Amniotic epithelial cell (primary cell): ENCODE measurements around the gene AFF1.

ENCODE experiments used
- DNase-seq: peaks from one replicate; pipeline ENCODE4 v3.0.0-alpha.2; 2010; ENCODE audit warnings: low read depth

Gene AFF1

GRCh38 chr4:86934771-86935565, at the start of gene AFF1:
Gene AFF1, plus strand, starts transcription at chr4:86935011. Its CDS starts 13,523 bp downstream, at chr4:86948534.
- DNase-seq: peak; percentile 78

DNA sequence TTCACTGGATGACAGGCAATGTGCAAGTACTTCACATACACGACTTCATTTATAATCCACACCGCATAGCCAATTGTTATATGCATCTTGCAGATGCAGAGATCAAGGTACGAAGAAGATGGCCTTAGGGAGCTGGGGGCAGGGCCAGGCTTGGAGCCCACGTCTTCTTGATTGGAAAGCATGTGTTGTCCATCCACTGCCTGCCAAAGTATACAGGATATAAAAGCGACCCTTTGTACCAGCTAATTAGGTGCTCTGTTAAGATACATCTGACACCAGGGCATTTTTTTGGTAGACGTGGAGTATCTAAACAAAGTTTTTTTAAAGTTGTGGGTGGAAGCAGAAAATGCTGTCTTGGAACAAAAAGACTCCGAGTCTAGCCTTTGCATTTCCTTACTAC, 44.0 kb upstream of the AFF1 start:
- no peak for DNase-seq

GRCh38 chr4:86891762-86892635, 42.8 kb upstream of the AFF1 start, which contains the start of gene C4orf36:
Gene C4orf36, minus strand, starts transcription at chr4:86892422. Its CDS starts 902 bp downstream, at chr4:86891520.
- DNase-seq: no peak

- no peak for DNase-seq
These were observed 42.2 kb upstream of the AFF1 start for GRCh38 chr4:86892636-86892960.

GRCh38 chr4:86893136-86893535, 41.7 kb upstream of the AFF1 start:
- DNase-seq: no peak

GRCh38 chr4:86894455-86894854, 40.4 kb upstream of the AFF1 start:
- DNase-seq: no peak

DNA sequence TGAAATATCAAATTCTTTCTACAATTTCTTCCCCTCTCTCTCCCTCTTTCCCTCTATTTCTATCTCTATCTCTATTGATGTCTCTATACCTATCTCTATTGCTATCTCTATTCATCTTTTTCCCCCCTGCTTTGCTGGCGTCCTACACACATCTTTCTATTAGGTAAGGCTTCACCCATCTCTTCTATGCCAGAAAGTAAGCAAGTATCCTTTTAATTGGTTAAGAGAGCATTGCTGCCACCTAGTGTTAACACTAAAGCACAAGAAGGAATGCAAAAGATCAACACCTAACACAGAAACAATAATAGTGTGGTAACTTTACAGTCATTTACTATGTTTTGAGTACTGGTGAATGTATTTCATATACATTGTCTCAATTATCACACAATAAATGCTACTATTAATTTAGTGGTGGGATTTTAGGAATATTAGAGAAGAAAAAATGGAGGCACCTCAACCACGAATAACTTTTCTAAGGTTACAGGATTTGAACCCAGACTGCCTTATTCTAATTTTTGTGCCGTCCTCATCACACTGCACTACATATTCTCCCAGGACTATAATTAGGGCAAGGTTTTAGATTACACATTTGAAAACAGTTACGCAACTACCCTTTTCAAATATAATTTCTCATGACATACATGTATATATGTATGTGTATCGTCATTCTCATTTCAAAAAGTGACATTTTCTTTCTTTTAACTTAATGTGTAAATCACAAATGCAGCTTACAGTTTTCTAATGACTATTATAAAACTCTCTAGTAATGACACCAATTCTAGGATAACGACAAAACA, 38.9 kb upstream of the AFF1 start:
- peak; percentile 72 for DNase-seq

DNA sequence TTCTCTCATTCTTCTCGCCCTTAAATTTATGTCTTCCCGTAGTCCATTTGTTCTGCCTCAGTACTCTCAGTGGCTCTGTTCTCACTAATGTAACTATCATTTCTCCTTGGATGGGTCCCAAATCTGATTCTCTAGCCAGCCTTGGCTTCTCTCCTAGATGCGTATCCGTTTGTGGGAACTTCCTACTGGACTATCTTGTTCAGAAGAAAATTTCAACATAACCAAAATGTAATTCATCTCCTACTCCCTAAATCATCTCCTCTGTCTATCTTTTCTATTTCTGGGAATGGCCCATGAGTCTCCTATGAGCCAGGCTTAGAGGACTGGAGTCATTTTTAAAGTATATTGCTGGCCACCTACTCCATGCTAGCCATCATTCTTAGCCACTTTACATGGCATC, 38.2 kb upstream of the AFF1 start:
- DNase-seq: peak; percentile 67

- peak; percentile 33 for DNase-seq
These were observed 36.2 kb upstream of the AFF1 start for GRCh38 chr4:86898562-86898961.

DNA sequence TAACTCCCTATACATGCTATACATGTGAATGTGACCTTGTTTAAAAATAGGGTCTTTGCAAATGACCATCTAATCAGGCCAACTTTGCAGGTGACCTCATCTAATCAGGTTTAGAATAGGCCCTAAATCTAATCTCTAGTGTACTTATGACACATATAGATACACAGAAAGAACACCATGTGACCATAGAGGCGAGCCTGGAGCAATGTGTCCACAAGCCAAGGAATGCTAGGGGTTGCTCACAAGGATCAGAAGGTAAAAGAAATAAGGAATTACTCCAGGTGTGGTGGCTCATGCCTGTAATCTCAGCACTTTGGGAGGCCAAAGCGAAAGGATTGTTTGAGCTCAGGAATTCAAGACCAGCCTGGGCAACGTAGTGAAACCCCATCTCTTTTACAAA, 32.9 kb upstream of the AFF1 start:
- no peak for DNase-seq

- DNase-seq: peak; percentile 57
These were observed 26.6 kb upstream of the AFF1 start for GRCh38 chr4:86908251-86908657.

DNA sequence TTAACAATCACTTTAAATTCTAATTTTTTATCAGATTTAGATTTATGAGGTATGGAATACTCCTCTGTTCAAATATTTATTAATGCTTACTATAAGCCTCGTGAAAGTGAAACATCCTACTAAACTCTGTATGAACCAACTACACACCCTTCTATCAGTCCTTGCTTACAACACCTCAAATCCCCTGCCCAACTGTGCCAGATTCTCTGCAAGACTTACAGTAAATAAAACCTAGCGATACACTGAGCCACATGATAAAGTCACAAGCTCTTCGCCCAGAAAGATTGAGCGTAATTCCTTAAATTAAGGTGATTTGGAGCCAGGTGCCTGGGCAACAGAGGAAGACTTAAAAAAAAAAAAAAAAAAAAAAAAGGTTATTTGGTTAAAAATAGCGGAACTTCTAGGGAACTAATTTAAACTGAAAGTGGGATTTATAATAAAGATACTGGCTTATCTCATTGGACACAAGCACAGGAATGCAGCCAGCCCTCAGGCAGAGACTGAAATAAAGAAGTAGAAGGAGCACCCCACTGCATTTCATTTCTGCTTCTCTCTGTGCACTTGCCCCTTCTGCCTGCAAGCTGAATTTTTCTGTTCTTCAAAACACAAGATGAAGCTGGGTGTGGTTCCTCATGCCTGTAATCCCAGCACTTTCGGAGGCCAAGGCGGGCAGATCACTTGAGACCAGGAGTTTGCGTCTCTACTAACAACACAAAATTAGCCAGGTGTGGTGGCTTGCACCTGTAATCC, 25.1 kb upstream of the AFF1 start:
- DNase-seq: peak; percentile 64

GRCh38 chr4:86910369-86910768, 24.4 kb upstream of the AFF1 start:
- no peak for DNase-seq

DNA sequence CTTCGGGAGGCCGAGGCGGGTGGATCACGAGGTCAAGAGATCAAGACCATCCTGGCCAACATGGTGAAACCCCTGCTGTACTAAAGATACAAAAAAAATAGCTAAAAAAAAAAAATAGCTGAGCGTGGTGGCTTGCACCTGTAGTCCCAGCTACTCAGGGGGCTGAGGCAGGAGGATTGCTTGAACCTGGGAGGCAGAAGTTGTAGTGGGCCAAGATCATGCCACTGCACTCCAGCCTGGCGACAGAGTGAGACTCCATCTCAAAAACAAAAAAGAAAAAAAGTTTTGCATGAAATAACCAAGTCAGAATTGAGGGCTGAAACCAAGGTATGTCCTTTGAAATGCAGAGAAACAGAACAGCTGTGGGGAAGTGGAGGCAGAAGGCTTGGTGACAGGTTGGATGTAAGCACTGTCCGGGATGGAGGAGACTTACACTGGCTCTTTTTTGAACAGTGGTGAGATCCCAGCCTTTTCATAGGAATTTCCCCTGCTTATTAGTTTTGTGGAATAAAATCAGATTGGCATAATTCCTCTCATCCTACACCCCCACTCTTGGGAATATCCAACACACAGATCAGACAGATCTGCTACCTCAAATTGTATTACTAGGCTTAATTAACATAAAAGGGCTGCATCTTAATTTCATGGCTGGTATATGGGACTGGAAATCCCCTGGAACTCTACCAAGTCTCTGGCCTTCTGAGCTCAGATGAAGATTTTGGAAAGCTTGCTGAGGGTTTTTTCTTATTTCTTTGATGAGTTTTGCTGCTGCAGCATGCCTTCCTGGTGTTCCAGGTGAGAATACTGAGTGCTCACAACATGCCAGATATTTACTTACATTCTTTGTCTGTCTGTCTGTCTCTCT, 23.8 kb upstream of the AFF1 start:
- no peak for DNase-seq

- DNase-seq: no peak
These were observed 18.4 kb upstream of the AFF1 start for GRCh38 chr4:86916392-86916791.

- no peak for DNase-seq
These were observed 17.4 kb upstream of the AFF1 start for GRCh38 chr4:86917212-86918039.

DNA sequence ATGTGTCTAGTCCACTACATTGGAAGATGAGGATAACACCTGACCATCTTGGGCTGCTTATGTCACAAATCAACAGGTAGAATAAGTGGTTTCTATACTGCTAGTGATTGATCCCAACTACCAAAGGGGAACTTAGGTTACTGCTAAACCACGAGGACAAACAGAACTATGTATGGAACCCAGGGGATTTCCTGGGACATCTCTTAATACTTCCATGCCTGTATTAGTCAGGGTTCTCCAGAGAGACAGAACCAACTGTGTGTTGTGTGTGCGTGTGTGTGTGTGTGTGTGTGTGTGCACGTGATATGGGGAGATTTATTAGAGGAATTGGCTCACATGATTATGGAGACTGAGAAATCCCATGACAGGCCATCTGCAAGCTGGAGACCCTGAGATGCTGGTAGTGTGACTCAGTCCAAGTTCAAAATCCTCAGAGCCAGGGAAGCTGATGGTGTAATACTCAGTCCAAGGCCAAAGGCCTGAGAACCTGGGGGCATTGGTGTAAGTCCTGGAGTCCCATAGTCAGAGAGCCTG, 16.2 kb upstream of the AFF1 start:
- DNase-seq: peak; percentile 91

DNA sequence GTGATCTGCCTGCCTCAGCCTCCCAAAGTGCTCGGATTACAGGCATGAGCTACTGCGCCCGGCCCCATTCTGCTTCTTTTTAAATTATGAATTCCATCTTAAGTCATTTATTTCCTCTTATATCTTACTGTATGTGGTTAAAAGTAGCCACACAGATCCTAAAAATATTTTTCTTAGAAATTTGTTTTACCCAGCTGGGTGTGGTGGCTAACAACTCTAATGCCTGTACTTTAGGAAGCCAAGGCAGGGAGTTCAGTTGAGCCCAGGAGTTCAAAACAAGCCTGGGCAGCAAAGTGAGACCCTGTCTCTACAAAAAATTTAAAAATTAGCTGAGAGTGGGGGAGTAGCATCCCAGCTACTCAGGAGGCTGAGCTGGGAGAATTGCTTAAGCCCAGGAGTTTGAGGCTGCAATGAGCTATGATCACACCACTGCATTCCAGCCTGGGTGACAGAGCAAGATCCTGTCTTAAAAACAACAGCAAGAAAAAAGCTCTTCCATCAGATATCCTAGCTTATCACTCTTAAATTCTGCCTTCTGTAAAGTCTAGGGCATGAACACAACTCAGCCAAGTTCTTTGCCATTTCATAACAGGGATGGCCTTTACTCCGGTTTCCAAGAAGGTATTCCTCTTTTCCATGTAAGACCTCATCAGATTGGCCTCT, 15.1 kb upstream of the AFF1 start:
- DNase-seq: peak; percentile 85
